ENCODE results near the gene SERPINA3. TPM values are rescaled to one million over a fixed set of nuclear protein-coding genes. Genes with fewer than 3 reads are reported as not detected.

Gene SERPINA3
- total and polyA plus RNA-seq, 10 of the 15 experiments (the other 5 are each of a cell fraction or from before 2014, with no cell fraction given) = 2.2 TPM; not detected in 9

- no peak for FAIRE-seq
- Histone ChIP-seq H3K4me2 (ENCODE audit: control insufficient read depth, insufficient read depth) (no peak overlapping the region), H3K36me3 (ENCODE audit: control insufficient read depth in 2 of 2, insufficient read depth in 2 of 2, low read length in 1 of 2) (no peaks in the 10 kb centered on the region), H3K9ac (ENCODE audit: control insufficient read depth, insufficient read depth, low read length) (no peak overlapping the region), H3K4me1 (ENCODE audit: control insufficient read depth, insufficient read depth, low read length) (no peaks in the 10 kb centered on the region), H3K27ac (ENCODE audit: control insufficient read depth, insufficient read depth) (no peak overlapping the region), H3K27me3 (replicated peaks in 1 of 2; ENCODE audit: control insufficient read depth in 2 of 2, insufficient read depth in 2 of 2, low read length in 1 of 2) (no peaks in the 10 kb centered on the region), H3K79me2 (ENCODE audit: control insufficient read depth, insufficient read depth, low read length) (no peaks in the 10 kb centered on the region), H3K4me3 (no peak overlapping the region), H3K9me3 (replicated peaks; ENCODE audit: control insufficient read depth, insufficient read depth, low read length) (no peaks in the 10 kb centered on the region; the same call in 2 of the 3 replicates), H2AFZ (ENCODE audit: control insufficient read depth, low read depth, low read length) (no peak overlapping the region), H4K20me1 (ENCODE audit: control insufficient read depth, insufficient read depth) (no peaks in the 10 kb centered on the region)
- SMC1A ChIA-PET (ENCODE audit: uncharacterized antibody, unreplicated experiment) = no interaction called here
- POLR2A ChIA-PET = no interaction called here
- in situ Hi-C loops (cut with MboI) = no loop called here
- no peak for ATAC-seq
- CTCF ChIA-PET = no interaction called here
- WGBS (ENCODE audit: insufficient coverage, insufficient replicate concordance, low lambda C conversion rate, missing lambda C conversion rate) = 9% methylated on average over 4 of the region's 4 CpGs
- DNase-seq (ENCODE audit: low read depth, low spot score) = no peak
- TF ChIP-seq HSF1 (IDR thresholded peaks at IDR 0.05; ENCODE audit: low read depth, low read length) (no peak), USF2 (IDR thresholded peaks at IDR 0.05; ENCODE audit: borderline replicate concordance, low read depth, low read length) (no peak), CHD2 (IDR thresholded peaks at IDR 0.05; ENCODE audit: borderline replicate concordance, low read depth, low read length) (no peak), SKIL (IDR thresholded peaks at IDR 0.05; ENCODE audit: low read depth, poor library complexity, severe bottlenecking) (no peak), MYC (IDR thresholded peaks at IDR 0.05; ENCODE audit: insufficient read depth, insufficient read length, insufficient replicate concordance, low read length, severe bottlenecking) (no peak), SRF (IDR thresholded peaks at IDR 0.05; ENCODE audit: low read depth in 2 of 2, low read length in 2 of 2) (no peak), SP1 (IDR thresholded peaks at IDR 0.05; ENCODE audit: low read depth, low read length) (no peak), KAT2A (conservative IDR thresholded peaks at IDR 0.05; ENCODE audit: control insufficient read depth, low read depth, low read length) (no peak)
- BruUV-seq (replicated peaks) = no TSS peak
- RAD21 ChIA-PET (ENCODE audit: unreplicated experiment) = no interaction called here
- intact Hi-C loops (cut with micrococcal nuclease; ENCODE audit: unreplicated experiment) = no loop called here
These were observed 36.6 kb downstream of the SERPINA3 start for GRCh38 chr14:94648801-94649200.

All from GM12878 (cell line).